HepG2 (cell line): ENCODE results near the gene PARP6. TPM values are rescaled to one million over a fixed set of nuclear protein-coding genes. Genes with fewer than 3 reads are reported as not detected.

Source experiments
- CENPBD1 ChIP-seq: sonication (generic); formaldehyde crosslinking; IDR thresholded peaks from 2 replicates; pipeline ENCODE4 v1.8.0; 2022; ENCODE audit warnings: missing genetic modification reagents, low read depth, mild to moderate bottlenecking, borderline replicate concordance
- ETV6 ChIP-seq: sonication (generic); formaldehyde crosslinking; conservative IDR thresholded peaks from 2 replicates; pipeline ENCODE4 v1.4.0; 2020; ENCODE audit warnings: missing genetic modification reagents
- MXD4 ChIP-seq: IDR thresholded peaks from 2 replicates; pipeline ENCODE4 v1.6.1; 2016; ENCODE audit warnings: mild to moderate bottlenecking, missing biosample characterization, missing genetic modification reagents
- TGIF2 ChIP-seq: IDR thresholded peaks from 2 replicates; pipeline ENCODE4 v1.6.1; 2016; ENCODE audit warnings: control low read depth, missing compliant biosample characterization
- ZBTB20 ChIP-seq: sonication (generic); formaldehyde crosslinking; IDR thresholded peaks from 2 replicates; pipeline ENCODE4 v1.8.1; 2023; ENCODE audit warnings: missing genetic modification reagents, low read depth, mild to moderate bottlenecking, borderline replicate concordance
- ZBTB42 ChIP-seq: sonication (generic); formaldehyde crosslinking; IDR thresholded peaks from 2 replicates; pipeline ENCODE4 v1.5.0; 2020; ENCODE audit warnings: mild to moderate bottlenecking, missing genetic modification reagents
- ZMYM3 ChIP-seq: sonication (generic); formaldehyde crosslinking; IDR thresholded peaks from 2 replicates; pipeline ENCODE4 v1.5.1; 2020; ENCODE audit warnings: mild to moderate bottlenecking, missing genetic modification reagents
- ZNF546 ChIP-seq: sonication (generic); formaldehyde crosslinking; conservative IDR thresholded peaks from 2 replicates; pipeline ENCODE4 v1.8.1; 2023; ENCODE audit warnings: mild to moderate bottlenecking, missing genetic modification reagents
- polyA plus RNA-seq, 8 experiments: library from polyadenylated mRNA; depleted of rRNA in 3 of 8; stranded (reverse) in 7 of 8; unstranded in 1 of 8; fragments of >200 nt; fragmentation: Illumina TruSeq in 4 of 8; extraction: Trizol in 4 of 8; gene quantifications; 2 replicates each; pipeline versions ENCODE4 v1.2.1 to v1.2.3, GENCODE V29; 2011 to 2016; ENCODE audit warnings: low read depth in 4 of 8, missing spikeins in 1 of 8, mixed read lengths in 1 of 8; ENCODE audit not compliant: insufficient read depth in 1 of 8
- total RNA-seq, 5 experiments: library from RNA; depleted of rRNA; stranded (reverse); fragments of >200 nt; fragmentation: Illumina TruSeq; extraction: Trizol; gene quantifications; 2 replicates each; pipeline ENCODE4 v1.2.3, GENCODE V29; 2016; ENCODE audit warnings: low read depth in 1 of 5
- TF ChIP-seq, protein P1 (sequence below): IDR thresholded peaks from 2 replicates; pipeline ENCODE4 v1.6.1; 2016; ENCODE audit warnings: low read depth, missing genetic modification reagents, missing compliant biosample characterization

The PARP6 gene
- total and polyA plus RNA-seq, 2 of the 13 experiments (the other 11 are each of a cell fraction or from before 2014, with no cell fraction given): 0.22 to 0.87 TPM

DNA sequence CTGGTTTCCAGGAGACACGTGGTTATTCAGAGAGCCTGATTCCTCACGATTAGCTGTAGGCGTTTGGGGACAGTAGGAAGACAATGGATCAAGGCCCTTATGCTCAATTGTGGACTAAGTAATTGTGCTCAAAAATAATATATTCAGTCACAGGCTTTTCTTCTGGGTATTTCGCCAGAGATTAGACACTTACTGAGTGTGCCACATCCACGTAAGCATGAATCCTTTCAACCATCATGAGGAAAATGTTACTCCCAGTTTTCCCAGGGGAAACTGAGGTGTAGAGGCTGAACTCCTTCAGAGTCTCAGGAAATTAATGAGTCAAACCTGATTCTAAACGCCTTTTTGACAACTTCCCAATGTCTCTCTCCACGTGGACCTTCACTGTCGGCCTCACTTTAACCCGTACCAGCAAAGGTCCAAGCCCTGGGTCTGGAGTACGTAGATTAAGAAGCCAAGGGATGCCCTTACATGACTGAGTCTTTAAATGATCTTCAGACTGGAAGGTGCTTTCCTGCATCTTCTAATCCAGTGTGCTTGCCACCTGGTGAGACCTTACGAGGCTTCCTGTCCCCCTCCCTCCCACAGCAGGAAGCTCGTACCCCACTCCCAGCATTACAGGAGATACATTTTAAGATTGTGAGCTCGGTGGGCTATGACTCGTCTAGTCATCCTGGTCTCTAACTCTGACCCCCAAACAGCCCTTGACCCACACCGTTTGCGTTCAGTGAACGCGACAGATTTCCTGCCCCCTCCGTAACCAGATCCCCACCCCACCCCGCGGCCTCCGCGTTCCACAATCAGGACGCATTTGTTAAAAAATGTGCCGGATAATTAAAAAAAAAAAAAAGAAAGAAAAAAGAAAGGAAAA, 43.0 kb downstream of the PARP6 start (continued):
- TF ChIP-seq, protein P1, sequence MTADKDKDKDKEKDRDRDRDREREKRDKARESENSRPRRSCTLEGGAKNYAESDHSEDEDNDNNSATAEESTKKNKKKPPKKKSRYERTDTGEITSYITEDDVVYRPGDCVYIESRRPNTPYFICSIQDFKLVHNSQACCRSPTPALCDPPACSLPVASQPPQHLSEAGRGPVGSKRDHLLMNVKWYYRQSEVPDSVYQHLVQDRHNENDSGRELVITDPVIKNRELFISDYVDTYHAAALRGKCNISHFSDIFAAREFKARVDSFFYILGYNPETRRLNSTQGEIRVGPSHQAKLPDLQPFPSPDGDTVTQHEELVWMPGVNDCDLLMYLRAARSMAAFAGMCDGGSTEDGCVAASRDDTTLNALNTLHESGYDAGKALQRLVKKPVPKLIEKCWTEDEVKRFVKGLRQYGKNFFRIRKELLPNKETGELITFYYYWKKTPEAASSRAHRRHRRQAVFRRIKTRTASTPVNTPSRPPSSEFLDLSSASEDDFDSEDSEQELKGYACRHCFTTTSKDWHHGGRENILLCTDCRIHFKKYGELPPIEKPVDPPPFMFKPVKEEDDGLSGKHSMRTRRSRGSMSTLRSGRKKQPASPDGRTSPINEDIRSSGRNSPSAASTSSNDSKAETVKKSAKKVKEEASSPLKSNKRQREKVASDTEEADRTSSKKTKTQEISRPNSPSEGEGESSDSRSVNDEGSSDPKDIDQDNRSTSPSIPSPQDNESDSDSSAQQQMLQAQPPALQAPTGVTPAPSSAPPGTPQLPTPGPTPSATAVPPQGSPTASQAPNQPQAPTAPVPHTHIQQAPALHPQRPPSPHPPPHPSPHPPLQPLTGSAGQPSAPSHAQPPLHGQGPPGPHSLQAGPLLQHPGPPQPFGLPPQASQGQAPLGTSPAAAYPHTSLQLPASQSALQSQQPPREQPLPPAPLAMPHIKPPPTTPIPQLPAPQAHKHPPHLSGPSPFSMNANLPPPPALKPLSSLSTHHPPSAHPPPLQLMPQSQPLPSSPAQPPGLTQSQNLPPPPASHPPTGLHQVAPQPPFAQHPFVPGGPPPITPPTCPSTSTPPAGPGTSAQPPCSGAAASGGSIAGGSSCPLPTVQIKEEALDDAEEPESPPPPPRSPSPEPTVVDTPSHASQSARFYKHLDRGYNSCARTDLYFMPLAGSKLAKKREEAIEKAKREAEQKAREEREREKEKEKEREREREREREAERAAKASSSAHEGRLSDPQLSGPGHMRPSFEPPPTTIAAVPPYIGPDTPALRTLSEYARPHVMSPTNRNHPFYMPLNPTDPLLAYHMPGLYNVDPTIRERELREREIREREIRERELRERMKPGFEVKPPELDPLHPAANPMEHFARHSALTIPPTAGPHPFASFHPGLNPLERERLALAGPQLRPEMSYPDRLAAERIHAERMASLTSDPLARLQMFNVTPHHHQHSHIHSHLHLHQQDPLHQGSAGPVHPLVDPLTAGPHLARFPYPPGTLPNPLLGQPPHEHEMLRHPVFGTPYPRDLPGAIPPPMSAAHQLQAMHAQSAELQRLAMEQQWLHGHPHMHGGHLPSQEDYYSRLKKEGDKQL (CRISPR knock-in tag): no peak
- peak; percentile 37; the same call in 1 of the 2 replicates for TF ChIP-seq TGIF2
- 0 out of 2 replicates have a peak, but pooled peaks have one; percentile 37 for TF ChIP-seq ZNF546 (CRISPR knock-in tag)
- no peak for TF ChIP-seq ZMYM3 (CRISPR knock-in tag)
- 0 out of 2 replicates have a peak, but pooled peaks have one; percentile 17 for TF ChIP-seq ZBTB20
- TF ChIP-seq ZBTB42 (CRISPR knock-in tag): 0 out of 2 replicates have a peak, but pooled peaks have one; percentile 23
- 0 out of 2 replicates have a peak, but pooled peaks have one; percentile 4 for TF ChIP-seq MXD4 (CRISPR knock-in tag)
- no peak for TF ChIP-seq ETV6 (CRISPR knock-in tag)
- no peak for TF ChIP-seq CENPBD1 (CRISPR knock-in tag)
